Mucosa of rectum (tissue), 2 donors: ENCODE measurements around the gene PRICKLE3.

ENCODE experiments used
- H3K27ac ChIP-seq, 2 donors: one replicate each; pipeline ENCODE4 v1.7.0; 2013; ENCODE audit warnings: inconsistent platforms in 2 of 2, low read depth in 2 of 2, low read length in 2 of 2
- H3K27me3 ChIP-seq, 2 donors: one replicate each; pipeline ENCODE4 v1.7.0; 2013; ENCODE audit warnings: low read length in 2 of 2; ENCODE audit not compliant: control insufficient read depth in 2 of 2, insufficient read depth in 2 of 2
- H3K36me3 ChIP-seq, 2 donors: one replicate each; pipeline ENCODE4 v1.7.0; 2013; ENCODE audit warnings: low read length in 2 of 2; ENCODE audit not compliant: control insufficient read depth in 2 of 2, insufficient read depth in 2 of 2
- H3K4me1 ChIP-seq, 2 donors: one replicate each; pipeline ENCODE4 v1.7.0; 2013; ENCODE audit warnings: low read length in 2 of 2, mild to moderate bottlenecking in 1 of 2; ENCODE audit not compliant: control insufficient read depth in 2 of 2, insufficient read depth in 2 of 2
- H3K4me3 ChIP-seq, 2 donors: one replicate each; pipeline ENCODE4 v1.7.0; 2013; ENCODE audit warnings: low read length in 2 of 2
- H3K9ac ChIP-seq, 2 donors: one replicate each; pipeline ENCODE4 v1.7.0; 2013; ENCODE audit warnings: low read length in 2 of 2, low read depth in 1 of 2, mild to moderate bottlenecking in 1 of 2
- H3K9me3 ChIP-seq, 2 donors: one replicate each; pipeline ENCODE4 v1.7.0; 2013; ENCODE audit warnings: low read length in 2 of 2; ENCODE audit not compliant: control insufficient read depth in 2 of 2
- donor health status: healthy.
- donor health status: Normal muscosa, but diverticular disease.

Gene PRICKLE3

DNA sequence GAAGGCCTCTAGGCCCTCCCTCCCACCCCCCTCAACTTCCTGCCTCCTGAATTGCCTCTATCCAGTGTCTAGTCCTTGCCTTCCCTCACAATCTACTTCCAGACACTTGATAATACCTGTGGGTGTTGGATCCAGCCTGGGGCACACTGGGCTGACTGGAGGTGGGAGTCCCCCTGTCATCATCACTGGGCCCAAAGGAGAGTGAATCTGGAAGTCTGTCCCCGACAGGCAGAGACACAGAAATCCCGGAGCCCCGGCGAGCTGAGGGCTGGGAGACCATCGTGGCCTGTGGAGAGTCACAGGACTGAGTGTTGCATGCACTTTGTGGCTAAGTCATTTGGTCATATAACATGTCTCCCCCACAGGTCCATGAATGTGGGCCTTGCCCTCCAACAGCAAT is 22.2 kb upstream of the PRICKLE3 start:
- H3K27me3 ChIP-seq, result peaks cover 0 to 1% of the 10 kb centered on the region in 2 donors
- H3K27ac ChIP-seq, result no peak overlapping the region

DNA sequence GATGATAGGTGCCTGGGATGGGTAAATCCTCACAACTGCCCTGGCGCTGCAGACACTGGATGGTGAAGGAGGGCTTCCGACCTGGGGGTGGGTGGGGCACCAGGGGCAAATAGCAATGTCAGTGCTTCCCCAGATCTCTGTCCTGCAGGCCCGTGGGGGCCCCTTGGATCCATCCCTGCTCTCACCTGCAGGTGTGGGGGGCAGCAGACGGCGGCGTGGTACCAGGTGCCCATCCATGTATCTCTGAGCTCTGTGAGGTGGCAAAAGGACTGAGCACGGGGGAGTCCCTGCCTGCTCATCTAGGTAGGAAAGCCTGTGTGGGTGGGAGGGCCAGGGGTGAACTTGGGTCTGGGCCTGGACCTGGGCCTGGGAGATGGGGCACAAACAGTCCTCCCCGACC is 20.4 kb upstream of the PRICKLE3 start:
- Histone ChIP-seq H3K27me3 (peaks cover 0 to 1% of the 10 kb centered on the region in 2 donors), H3K9ac (no peak overlapping the region), H3K4me1 (no peaks in the 10 kb centered on the region), H3K4me3 (no peak overlapping the region), H3K36me3 (no peaks in the 10 kb centered on the region), H3K27ac (no peak overlapping the region), H3K9me3 (no peaks in the 10 kb centered on the region)

More for the DNA sequence above, 22.2 kb upstream of the PRICKLE3 start:
- no peaks in the 10 kb centered on the region for H3K4me1 ChIP-seq
- H3K4me3 ChIP-seq, result no peak overlapping the region
- no peak overlapping the region for H3K9ac ChIP-seq
- no peaks in the 10 kb centered on the region for H3K9me3 ChIP-seq
- H3K36me3 ChIP-seq, result no peaks in the 10 kb centered on the region

DNA sequence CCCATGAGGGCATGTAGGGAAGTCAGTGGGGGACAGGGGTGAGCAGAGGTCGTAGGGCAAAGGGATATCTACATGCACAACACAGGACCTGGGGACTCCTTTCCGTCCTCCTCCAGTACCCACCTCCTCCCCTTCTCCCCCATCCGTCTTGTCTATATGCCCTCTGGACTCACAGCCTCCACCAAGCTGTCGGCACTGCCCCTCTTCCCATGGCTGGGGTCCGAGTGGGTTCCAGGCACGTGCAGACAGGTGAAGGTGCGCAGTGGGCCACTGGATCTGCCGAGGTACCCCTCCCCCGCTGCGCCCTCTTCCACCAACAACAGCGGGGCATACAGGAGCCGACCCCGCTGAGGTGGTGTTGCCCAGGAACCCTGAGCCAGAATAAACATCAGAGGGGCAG is 19.3 kb upstream of the PRICKLE3 start:
- Histone ChIP-seq H3K27ac (no peak overlapping the region), H3K4me3 (no peak overlapping the region), H3K36me3 (no peaks in the 10 kb centered on the region), H3K4me1 (peaks cover 0 to 3% of the 10 kb centered on the region in 2 donors), H3K27me3 (peaks cover 0 to 1% of the 10 kb centered on the region in 2 donors), H3K9ac (no peak overlapping the region), H3K9me3 (no peaks in the 10 kb centered on the region)

DNA sequence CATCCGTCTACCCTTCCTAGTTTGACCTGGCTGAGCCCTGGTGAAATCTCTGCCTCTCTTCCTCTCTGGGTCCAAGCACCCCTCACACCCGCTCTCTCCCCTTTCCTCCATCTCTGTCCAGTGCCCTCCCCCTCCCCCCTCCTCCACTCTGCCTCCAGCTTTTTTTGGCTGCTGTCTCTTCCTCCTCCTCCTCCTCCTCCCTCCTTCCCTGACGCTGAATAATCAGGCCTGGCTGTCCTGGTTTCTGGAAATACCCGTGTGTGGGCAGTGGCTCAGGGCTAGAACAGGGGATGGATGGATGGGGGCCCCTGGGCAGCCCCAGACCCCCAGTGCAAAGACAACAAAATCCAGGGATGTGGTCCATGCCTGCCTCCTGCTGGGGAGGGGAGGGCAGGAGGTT is 18.5 kb upstream of the PRICKLE3 start:
- Histone ChIP-seq H3K4me3 (no peak overlapping the region), H3K27ac (no peak overlapping the region), H3K9ac (no peak overlapping the region)

DNA sequence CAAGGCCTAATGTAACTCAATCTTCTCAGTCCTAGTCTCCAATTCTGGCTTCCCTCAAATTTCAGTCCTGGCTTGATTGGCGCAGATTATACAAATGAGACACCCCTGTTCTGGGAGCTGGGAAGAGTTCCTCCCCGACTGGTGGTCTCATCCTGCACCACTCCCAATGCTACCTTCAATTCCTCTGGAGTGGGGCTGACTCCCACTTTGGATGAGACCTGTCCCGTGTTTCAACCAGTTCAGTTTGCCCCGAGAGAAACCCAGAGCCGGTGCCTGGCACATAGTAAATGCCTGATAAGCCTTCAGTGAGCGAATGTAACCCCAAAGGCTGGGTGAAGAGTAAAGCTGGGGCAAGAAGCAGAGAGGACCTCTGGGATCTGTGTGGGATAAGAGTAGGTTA is 17.8 kb upstream of the PRICKLE3 start:
- Histone ChIP-seq H3K27ac (no peak overlapping the region), H3K9me3 (no peaks in the 10 kb centered on the region), H3K27me3 (peaks cover 2% of the 10 kb centered on the region in 2 donors)

More for the DNA sequence above, 18.5 kb upstream of the PRICKLE3 start:
- H3K9me3 ChIP-seq, result no peaks in the 10 kb centered on the region
- peaks cover 0 to 1% of the 10 kb centered on the region in 2 donors for H3K27me3 ChIP-seq
- peaks cover 0 to 3% of the 10 kb centered on the region in 2 donors for H3K4me1 ChIP-seq
- H3K36me3 ChIP-seq, result no peaks in the 10 kb centered on the region

DNA sequence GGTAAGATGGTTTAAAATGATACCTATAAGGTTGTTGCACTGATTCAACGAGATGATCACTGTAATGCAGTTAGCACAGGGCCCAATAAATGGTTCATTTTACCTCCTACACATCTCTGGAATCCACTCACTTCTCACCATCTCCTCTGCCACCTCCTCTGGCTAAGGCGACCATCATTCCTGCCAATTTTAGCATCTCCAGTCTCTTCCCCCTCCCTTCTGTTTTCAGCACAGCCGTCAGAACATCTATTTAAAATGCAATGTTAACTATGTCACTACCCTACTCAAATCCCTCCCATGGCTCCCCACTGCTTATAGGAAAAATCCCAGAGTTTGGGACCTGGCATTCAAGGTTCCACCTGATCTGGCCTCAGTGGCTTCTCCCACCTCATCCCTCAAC is 17.4 kb upstream of the PRICKLE3 start:
- peaks cover 0 to 3% of the 10 kb centered on the region in 2 donors for H3K4me1 ChIP-seq
- H3K9me3 ChIP-seq, result no peaks in the 10 kb centered on the region
- H3K27ac ChIP-seq, result no peak overlapping the region
- H3K9ac ChIP-seq, result no peak overlapping the region
- no peaks in the 10 kb centered on the region for H3K36me3 ChIP-seq
- H3K4me3 ChIP-seq, result no peak overlapping the region
- H3K27me3 ChIP-seq, result peaks cover 3 to 5% of the 10 kb centered on the region in 2 donors

More for the DNA sequence above, 17.8 kb upstream of the PRICKLE3 start:
- no peak overlapping the region for H3K4me3 ChIP-seq
- peaks cover 0 to 3% of the 10 kb centered on the region in 2 donors for H3K4me1 ChIP-seq
- H3K36me3 ChIP-seq, result no peaks in the 10 kb centered on the region
- H3K9ac ChIP-seq, result no peak overlapping the region

DNA sequence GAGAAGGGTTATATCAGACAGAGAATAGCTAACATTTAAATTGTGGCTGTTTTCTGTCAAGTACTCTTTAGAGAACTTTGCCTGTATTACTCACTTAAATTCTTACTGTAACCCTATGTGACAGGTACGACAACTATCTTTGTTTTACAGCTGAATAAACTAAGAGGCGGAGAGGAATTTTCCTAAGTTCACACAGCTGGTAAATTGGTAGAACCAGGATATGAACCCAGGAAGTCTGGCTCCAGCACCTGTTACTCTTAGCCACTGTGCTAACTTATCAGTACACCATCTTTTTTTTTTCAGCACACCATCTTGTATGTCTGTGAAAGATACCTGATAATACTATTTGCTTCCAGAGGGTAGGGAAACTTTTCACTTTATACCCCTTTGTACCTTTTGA is 15.8 kb upstream of the PRICKLE3 start:
- H3K27ac ChIP-seq, result no peak overlapping the region

DNA sequence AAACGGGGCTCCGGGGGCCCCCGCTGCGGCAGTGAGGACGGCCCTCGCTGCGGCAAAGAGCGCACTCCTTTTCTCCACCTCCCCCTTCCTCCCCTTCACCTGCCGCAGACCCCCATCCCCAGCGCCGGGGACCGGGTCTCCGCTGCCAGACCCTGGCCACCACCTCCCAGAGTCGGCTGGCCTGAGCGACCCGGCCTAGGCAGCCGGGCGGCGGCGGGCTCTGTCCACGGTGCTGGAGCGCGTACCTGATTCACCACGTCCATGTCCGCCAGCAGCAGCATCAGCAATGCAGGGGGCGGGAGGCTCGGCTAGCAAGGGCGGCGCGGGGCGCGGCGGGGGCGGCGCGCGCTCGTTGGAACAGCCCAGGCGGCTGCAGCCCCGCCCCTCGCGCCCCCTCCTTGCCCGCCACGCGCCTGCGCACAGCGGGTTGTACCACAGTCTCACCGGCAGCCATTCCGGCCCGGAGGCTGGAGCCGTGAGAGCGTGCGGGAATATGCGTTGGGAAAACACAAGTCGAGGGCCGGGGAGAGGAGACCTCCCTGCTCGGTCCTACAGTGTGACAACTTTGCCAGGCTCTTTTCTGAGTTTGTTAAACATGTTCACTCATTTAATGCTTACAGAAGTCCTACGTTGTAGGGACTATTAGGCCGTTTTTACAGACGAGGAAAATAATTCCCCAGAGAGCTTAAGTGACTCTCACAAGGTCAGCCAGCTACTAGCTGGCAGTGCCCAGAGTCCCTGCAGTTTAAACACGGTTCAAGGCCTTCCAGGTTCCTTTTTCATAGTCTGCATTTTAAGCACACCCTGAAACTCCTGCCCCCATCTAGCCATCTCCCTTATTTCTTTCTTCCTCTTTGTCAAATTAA is 14.0 kb upstream of the PRICKLE3 start, which contains the start of gene SYP:
Gene SYP, minus strand, starts transcription at position 288 of the 866 bp plus-strand sequence. Its CDS starts 7 bp downstream, at position 281.
- Histone ChIP-seq H3K9me3 (no peaks in the 10 kb centered on the region), H3K36me3 (no peaks in the 10 kb centered on the region), H3K4me3 (peak within 1 kb of the TSS; percentile 28 to 55), H3K9ac (peak within 1 kb of the TSS; percentile 44 to 47), H3K27me3 (peaks cover 5% of the 10 kb centered on the region in 2 donors), H3K27ac (peak within 1 kb of the TSS; percentile 22 to 52), H3K4me1 (peaks cover 0 to 3% of the 10 kb centered on the region in 2 donors)

More for the DNA sequence above, 15.8 kb upstream of the PRICKLE3 start:
- H3K4me3 ChIP-seq, result no peak overlapping the region
- H3K36me3 ChIP-seq, result no peaks in the 10 kb centered on the region
- H3K4me1 ChIP-seq, result peaks cover 0 to 3% of the 10 kb centered on the region in 2 donors
- H3K27me3 ChIP-seq, result peaks cover 5 to 7% of the 10 kb centered on the region in 2 donors
- H3K9me3 ChIP-seq, result no peaks in the 10 kb centered on the region
- H3K9ac ChIP-seq, result no peak overlapping the region

DNA sequence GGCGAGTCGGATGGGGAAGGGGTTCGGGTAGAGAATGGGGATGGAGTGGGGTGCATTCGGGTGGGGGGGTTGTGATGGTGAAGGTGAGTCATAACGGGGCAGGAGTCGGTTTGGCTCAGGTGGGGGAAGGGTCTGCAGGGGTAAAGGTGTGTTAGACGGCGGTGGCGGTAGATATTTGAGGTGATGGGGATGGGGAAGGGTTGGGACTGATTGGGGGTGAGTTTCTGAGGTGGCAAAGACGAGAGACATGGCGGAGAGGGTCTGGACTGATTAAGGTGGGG is 13.1 kb upstream of the PRICKLE3 start:
- Histone ChIP-seq H3K9me3 (no peaks in the 10 kb centered on the region), H3K27me3 (peaks cover 5% of the 10 kb centered on the region in 2 donors), H3K4me3 (no peak overlapping the region), H3K36me3 (no peaks in the 10 kb centered on the region), H3K4me1 (peaks cover 0 to 3% of the 10 kb centered on the region in 2 donors), H3K27ac (no peak overlapping the region), H3K9ac (no peak overlapping the region)

DNA sequence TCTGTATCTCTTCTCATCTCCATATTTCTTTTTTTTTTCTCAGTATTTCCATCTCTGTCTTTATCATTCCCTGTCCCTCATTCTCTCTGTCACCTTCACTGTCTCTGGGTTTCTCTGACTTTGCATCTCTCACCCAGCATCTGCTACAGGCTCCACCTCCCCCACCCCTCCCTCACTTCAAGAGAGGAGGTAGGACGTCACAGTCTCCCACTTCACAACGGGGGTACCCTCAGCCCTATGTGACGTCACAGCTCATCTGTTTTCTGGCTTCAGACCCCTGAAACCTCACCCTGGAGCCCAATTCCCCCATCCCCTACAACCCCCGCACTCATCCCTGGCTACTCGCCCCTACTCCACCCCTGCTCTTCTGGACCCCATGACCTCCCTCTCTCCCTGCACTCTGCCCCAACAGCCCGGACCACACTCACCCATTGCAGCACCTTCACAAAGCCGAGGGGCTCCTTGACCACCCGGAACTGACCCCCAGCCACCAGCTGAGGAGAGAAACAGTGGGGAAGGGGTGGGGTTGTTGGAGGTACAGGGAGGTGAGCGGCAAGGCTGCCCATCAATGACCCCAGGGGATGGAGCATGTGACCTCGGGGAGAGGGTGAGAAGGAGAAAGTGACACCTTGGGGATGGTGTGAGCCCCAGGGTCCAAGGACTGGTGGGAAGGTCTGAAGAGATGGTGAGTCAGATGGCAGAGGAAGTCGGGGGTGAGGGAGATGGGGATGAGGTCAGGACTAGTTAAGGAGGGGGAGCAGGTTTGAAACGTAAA is 12.6 kb upstream of the PRICKLE3 start:
- Histone ChIP-seq H3K4me3 (no peak overlapping the region), H3K9me3 (no peaks in the 10 kb centered on the region), H3K27me3 (peaks cover 5% of the 10 kb centered on the region in 2 donors), H3K9ac (no peak overlapping the region), H3K4me1 (peaks cover 0 to 3% of the 10 kb centered on the region in 2 donors), H3K36me3 (no peaks in the 10 kb centered on the region), H3K27ac (no peak overlapping the region)
